DND-41 (cell line): Measurements from ENCODE around the gene REEP6.

Experiments
- EZH2 ChIP-seq: IDR thresholded peaks from 3 replicates; pipeline ENCODE4 v1.6.1; 2012; ENCODE audit warnings: borderline replicate concordance, low read depth, mild to moderate bottlenecking, moderate library complexity, low read length, inconsistent platforms; ENCODE audit not compliant: severe bottlenecking
- TF ChIP-seq, protein P1 (sequence below): IDR thresholded peaks from 2 replicates; pipeline ENCODE4 v1.5.1; 2012; ENCODE audit warnings: borderline replicate concordance, low read length, moderate library complexity, mild to moderate bottlenecking; ENCODE audit not compliant: poor library complexity, severe bottlenecking; ENCODE audit errors: extremely low read depth

DNA sequence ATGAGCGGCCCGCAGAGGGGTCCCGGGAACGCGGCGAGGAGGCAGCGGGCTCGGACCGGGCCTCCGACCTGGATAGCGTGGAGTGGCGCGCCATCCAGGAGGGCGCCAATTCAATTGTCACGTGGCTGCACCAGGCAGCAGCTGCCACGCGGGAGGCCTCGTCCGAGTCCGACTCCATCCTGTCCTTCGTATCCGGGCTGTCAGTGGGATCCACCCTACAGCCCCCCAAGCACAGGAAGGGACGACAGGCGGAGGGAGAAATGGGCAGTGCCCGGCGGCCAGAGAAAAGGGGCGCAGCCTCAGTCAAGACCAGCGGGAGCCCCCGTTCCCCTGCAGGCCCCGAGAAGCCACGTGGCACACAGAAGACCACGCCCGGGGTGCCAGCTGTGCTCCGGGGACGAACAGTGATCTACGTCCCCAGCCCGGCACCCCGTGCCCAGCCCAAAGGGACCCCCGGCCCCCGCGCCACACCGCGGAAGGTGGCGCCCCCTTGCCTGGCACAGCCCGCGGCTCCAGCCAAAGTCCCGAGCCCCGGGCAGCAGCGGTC lies 22.6 kb upstream of the REEP6 start:
- TF ChIP-seq, protein P1, sequence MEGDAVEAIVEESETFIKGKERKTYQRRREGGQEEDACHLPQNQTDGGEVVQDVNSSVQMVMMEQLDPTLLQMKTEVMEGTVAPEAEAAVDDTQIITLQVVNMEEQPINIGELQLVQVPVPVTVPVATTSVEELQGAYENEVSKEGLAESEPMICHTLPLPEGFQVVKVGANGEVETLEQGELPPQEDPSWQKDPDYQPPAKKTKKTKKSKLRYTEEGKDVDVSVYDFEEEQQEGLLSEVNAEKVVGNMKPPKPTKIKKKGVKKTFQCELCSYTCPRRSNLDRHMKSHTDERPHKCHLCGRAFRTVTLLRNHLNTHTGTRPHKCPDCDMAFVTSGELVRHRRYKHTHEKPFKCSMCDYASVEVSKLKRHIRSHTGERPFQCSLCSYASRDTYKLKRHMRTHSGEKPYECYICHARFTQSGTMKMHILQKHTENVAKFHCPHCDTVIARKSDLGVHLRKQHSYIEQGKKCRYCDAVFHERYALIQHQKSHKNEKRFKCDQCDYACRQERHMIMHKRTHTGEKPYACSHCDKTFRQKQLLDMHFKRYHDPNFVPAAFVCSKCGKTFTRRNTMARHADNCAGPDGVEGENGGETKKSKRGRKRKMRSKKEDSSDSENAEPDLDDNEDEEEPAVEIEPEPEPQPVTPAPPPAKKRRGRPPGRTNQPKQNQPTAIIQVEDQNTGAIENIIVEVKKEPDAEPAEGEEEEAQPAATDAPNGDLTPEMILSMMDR, result no peak
- no peak for TF ChIP-seq EZH2
